ENCODE results near the gene ACTN1. TPM values are rescaled to one million over a fixed set of nuclear protein-coding genes. Genes with fewer than 3 reads are reported as not detected.

The ACTN1 gene
- total RNA-seq, 1 experiment from 2014 or later: 71.1 TPM

DNA sequence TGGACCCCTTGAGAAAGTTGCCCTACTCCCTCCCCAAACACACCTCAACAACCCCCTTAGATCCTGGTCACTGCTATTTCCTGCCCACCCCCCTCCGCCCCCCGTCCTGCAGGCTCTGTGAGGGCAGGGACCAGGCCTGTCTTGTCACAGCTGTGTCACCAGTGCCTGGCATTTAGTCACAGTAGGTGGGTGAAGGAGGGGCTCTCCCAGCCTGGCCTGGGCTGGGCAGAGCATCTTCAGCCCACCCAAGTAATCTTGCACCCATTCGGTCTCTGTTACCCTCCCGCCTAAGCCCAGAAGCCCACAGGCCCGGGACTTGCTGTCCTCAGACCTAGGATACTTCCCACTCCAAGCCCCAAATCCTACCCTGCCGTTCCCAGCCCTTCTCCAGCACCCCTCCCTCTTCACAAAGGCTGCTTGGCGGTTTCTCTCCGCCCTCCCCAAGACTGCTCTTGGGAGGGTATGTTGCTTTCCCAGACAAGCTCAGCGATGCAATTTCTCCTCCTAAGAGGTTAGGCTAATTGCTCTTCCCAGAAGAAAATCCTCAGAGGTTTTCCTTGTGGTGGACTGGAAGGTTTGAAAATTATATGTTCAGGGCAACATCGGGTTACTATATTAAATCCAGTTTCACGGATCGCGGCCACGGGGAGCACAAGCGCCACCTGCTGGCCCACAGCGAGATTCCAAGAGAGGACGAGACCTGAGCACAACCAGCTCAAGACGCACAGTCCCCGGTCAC lies 135.5 kb downstream of the ACTN1 start:
- DNase-seq (ENCODE audit: extremely low read depth, low read depth): peak; percentile 65

DNA sequence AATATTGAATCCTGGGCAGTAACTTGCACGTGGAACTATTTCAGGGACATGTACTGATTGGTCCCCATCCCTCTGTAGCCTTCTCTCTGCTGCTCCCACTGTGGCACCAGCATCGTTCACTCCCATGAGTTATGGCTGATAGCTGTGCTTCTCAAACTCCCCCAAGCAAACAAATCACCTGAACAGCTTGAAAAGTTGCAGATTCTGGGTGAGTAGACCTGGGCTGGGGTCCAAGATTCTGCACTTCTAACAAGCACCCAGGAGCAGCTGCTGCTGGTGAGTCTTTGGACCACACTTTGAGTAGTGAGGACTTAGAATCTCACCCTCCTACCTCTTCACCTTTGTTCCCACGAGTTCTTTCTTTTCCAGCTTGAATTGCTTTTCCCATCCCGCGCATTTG lies 136.8 kb downstream of the ACTN1 start:
- no peak for DNase-seq (ENCODE audit: extremely low read depth, low read depth)

GRCh38 chr14:68841016-68841809 lies 137.9 kb downstream of the ACTN1 start:
- DNase-seq (ENCODE audit: extremely low read depth, low read depth): no peak

DNA sequence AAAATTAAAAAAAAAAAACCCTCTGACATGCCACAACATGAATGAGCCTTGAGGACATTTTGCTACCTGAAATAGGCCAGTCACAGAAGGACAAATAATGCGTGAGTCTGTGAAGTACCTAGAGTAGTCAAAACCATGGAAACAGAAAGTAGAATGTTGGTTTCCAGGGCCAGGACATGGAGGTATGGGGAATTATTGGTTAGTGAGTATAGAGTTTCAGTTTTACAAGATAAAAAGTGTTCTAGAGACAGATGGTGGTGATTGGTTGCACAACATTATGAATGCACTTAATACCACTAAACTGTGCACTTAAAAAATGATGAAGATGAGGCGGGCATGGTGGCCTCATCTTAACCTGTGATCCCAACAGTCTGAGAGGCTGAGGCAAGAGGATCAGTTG lies 138.6 kb downstream of the ACTN1 start:
- no peak for DNase-seq (ENCODE audit: extremely low read depth, low read depth)

DNA sequence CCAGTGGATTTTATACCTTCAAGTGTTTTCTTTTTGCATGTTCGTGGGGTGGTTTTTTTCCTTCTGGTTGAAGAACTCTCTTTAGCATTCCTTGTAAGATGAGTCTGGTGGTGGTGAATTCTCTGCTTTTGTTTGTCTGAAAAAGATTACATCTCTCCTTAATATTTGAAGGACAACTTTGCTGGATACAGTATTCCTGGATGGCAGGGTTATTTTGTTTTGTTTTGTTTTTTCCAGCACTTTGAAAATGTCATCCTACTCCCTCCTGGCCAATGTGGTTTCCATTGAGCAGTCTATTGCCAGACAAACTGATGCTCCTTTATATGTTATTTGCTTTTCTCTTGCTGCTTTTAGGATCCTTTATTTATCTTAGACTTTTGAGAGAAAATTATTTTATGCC lies 143.0 kb downstream of the ACTN1 start:
- no peak for DNase-seq (ENCODE audit: extremely low read depth, low read depth)

- no peak for DNase-seq (ENCODE audit: extremely low read depth, low read depth)
Measured at GRCh38 chr14:68834816-68835215, 144.3 kb downstream of the ACTN1 start.

GRCh38 chr14:68828698-68829097 lies 150.4 kb downstream of the ACTN1 start:
- no peak for DNase-seq (ENCODE audit: extremely low read depth, low read depth)

DNA sequence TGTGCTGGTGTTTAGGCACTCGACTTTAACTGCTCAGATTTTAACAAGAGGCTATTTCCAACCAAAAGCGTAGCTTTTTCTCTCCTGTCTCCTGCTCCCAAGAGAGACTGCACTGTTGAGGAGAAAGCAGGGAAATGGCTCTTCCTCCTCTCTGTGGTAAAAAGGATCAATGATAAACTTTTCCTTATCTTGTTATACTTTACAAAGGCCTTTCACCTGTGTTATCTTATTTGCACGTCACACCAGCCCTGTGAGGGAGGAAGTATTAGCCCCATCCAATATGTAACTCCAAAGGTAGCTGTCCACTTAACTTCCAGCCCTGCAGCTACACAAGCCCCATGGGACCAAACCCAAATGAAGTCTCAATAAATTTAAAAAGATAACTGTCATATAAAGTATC lies 153.4 kb downstream of the ACTN1 start:
- no peak for DNase-seq (ENCODE audit: extremely low read depth, low read depth)

- DNase-seq (ENCODE audit: extremely low read depth, low read depth): peak; percentile 85
Measured at GRCh38 chr14:68824517-68825347, 154.4 kb downstream of the ACTN1 start.

DNA sequence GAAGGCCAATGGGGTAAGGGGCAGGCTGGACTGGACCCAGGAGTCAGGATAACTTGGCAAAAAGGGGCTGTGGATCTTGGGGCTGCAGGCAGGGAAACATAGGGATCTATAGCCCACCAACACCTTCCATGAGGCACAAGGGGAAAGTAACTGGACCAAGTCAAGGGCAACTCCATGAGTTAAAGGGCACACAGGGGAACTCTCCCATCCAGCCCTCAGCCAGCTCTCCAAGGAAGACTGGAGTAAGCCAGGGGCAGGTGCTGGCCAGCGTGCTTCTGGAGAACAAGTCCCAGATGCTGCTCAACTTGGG lies 154.9 kb downstream of the ACTN1 start:
- DNase-seq (ENCODE audit: extremely low read depth, low read depth): no peak

Small RNA genes lying within 50 kb of the gene (small RNA-seq; reads per million reads assigned to genes)
- 0 reads per million in 2 experiments for gene BANF1P1
- gene HMGN1P3: 0 reads per million in 2 experiments
- 0 reads per million in 2 experiments for gene RPS29P1

Other genes starting within 250 kb of the ACTN1 start
- gene ZFP36L1, start 186.2 kb downstream of the ACTN1 start, total RNA-seq (2014; rRNA removed; shearing (Covaris generic)): 14.1 and 17.1 TPM in 2 replicates
- gene DCAF5, start 173.8 kb upstream of the ACTN1 start, total RNA-seq (2014; rRNA removed; shearing (Covaris generic)): 12.4 and 14.3 TPM in 2 replicates
- 19.4 and 21.5 TPM in 2 replicates for gene EXD2, start 212.2 kb upstream of the ACTN1 start, total RNA-seq (2014; rRNA removed; shearing (Covaris generic))